ENCODE measurements around the gene STXBP5.
"Not testable (repeated sequence)": the region's sequence is repeated elsewhere in the genome, so short reads cannot be mapped to it uniquely, and the experiment has no call there.

Gene STXBP5

DNA sequence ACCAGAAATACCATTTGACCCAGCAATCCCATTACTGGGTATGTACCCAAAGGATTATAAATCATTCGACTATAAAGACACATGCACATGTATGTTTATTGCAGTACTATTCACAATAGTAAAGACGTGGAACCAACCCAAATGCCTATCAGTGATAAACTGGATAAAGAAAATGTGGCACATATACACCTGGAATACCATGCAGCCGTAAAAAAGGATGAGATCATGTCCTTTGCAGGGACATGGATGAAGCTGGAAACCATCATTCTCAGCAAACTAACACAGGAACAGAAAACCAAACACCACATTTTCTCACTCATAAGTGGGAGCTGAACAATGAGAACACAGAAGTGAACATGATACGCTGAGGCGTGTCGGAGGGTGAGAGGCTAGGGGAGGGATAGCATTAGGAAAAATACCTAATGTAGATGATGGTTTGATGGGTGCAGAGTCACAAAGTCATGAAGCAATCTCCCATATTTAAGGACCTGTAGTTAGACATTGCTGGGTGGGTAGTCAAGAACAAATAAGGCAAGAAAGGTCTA, 50.8 kb downstream of the STXBP5 start:
- DNase-seq, result not testable (repeated sequence)

DNA sequence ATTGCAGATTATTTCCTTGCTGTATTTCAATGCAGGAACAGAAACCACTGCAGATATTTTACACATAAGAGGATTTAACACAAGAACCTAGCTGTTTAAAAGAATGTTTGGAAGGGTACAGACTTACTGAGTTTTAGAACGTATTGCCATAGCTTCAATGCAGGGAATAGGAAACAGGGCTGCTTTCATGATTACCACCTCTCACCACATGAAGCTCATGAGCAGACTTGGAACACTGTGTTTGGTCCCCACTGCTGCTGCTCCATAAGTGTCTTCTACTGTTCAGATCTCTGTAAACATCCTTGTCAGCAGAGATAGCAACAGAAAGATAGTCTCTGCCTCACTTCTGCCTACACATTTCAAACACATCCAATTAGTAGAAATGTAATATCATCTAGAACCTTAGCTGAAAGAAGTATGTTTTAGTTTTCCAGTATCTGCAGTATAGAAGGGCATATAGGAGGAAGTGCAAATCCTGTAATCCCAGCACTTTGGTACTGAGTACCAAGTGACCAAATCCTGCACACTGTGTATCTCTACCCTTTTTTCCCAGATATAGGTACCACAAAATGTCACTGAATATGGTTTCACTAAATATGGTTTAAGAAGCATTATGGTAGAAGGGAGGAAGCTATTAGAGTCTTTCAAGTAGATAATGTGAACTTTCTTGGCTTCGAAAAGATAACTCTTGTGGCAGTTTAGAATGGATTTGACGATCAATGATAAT, 51.9 kb downstream of the STXBP5 start:
- DNase-seq, result no peak

DNA sequence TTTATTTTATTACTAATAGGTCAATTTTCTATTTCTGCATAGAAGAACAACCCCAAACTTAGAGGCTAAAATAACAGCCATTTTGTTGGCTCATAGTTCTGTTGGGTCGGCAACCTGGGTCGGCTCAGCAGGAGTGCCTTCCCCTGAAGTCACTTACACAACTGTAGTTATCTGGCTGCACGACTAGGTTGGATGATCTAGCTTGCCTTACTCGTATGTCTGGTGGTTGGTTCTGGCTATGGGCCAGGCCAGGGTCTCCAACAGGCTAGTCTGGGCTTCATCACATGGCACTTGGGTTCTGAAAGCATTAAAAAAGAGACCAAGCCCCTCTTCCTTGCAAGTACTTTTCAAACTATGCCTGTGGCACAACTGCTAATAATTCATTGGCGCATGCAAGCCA, 53.5 kb downstream of the STXBP5 start:
- no peak for DNase-seq

DNA sequence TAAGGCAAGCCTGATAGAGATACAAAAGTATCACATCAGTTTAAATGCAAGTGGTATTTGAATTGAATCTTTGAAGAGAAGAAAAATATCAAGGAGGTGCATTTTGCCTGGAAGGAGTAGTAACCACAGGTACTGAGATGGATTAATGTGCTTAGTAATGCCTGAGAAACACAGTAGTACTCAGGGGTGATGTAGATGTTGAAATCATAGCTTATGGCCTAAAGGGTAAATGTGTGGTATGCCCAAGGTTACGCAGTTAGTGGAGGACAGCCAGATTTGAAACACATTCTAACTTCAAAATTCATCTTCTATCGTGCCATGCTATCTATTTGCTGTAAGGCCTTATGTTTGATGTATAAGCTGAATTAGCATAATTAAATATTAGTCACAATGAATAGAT, 55.9 kb downstream of the STXBP5 start:
- no peak for DNase-seq

DNA sequence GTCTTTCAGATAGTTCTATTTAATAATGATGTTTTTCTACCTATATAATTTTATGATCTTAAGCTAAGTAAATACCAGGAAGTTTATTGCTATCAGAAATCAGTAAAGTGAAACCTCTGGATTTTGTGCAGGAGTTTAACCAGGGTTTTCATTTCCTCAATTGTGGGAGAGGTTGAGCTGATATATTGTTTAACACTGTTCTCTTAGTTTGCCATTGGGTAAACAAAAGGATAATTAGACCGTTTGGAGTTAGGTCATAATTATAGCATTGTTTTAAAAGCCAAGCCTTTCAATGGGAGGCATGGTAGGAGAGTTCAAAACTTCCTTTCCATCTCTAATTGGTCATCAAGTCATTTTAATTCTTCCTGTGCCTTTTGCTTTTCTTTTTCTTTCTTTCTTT, 58.7 kb downstream of the STXBP5 start:
- no peak for DNase-seq

DNA sequence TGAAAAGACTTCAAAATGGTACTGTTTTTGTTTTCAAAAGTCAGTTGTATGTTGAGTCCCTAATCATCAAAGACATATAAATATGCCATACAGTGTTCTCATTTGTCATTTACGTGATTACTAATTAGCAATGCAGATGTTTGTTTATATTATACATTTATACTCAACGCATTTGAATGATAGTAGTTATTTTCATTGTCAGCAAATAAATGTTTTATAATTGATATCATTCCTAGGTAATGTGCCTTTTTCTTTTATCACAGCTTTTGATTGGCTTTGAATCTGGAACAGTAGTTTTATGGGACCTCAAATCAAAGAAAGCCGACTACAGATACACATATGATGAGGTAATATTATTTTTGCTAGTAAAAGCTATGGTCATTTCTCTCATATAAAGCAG, 62.6 kb downstream of the STXBP5 start:
- no peak for DNase-seq

DNA sequence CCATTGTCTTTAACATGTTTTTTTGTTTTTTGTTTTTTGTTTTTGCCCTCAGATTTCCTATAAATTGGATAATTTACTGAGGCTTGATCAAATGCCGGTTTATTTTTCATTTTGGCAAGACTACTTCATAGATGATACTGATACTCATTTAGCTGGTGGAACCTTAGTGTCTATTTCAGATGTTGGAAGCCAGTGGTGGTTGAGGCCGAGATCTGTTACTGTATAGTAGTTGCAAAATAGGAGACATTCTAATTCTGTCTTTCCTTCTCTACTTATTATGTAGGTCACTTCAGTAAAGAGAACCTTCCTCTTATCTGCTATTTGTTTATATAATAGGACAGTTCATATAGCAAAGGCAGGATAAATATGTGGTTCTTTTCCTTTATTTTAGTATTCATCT, 63.4 kb downstream of the STXBP5 start:
- no peak for DNase-seq

DNA sequence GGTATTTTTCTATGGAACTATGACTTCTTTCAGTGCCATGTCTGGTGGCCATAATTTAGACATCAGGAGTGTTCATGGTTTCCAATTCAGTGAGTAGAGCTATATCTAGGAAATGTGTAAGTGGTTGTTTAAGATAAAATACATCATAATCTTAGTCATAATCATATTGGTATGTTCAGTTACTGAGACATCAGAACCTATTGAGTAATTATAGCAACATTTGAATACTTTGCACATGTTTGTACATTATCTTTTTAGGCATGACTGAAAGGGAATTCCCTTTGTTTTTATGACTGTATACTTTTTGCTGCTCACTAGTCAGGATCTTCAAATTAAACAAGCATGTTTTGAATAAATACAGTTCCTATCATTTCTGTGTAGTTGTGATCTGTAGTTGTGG, 64.0 kb downstream of the STXBP5 start:
- no peak for DNase-seq

DNA sequence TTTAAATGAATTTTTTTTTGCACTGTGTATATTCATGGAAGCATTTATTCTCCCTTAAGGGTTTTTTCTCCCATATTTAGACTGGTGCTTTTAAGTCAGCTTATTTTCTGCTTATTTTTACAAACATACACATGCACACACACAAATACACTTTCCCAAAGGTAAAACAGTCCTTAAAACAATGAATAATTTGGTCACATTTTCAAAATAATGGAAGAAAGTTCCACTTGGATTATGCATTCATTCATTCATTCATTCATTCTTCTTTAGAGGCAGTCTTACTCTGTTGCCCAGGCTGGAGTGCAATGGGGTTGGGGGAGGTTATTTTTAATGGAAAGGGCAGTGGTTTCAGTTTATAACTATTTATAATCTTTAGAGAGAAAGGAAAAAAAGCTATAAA, 69.8 kb downstream of the STXBP5 start:
- no peak for DNase-seq

DNA sequence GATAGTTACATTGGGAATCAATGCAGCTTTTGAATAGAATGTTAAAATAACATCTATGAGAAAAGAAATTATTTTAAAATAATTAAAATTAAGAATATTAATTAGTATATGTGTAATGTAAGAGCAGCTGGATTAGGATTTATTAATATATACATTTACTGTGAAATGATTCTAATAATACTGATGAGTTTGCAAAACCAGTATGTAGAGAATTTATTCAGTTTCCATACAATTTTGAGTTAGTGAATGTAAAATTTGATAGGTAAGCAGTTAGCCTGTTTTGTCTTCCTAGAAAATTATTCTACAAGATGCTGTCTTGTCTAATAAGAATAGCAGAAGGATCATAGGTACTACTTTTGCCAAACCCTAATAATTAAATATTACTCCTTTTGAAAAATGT, 70.6 kb downstream of the STXBP5 start:
- DNase-seq, result no peak

DNA sequence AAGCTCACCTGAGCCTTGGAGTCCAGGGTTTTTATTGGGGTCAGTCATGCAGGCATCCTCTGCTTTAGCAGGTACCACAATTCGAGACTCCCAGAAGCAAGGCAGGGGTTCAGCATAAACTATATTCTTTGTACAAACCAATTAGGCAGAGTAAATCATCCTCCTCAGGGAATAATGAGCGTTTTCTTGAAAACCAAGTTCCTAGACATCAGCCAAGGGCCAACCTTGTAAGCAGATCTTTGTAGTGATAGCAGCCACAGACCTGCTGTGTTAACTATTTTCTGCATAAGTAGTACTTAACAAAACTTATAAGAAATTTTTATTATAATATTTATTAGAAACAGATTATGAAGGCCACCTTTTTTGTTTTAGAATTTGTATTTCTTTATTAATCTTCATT, 74.7 kb downstream of the STXBP5 start:
- DNase-seq, result no peak

DNA sequence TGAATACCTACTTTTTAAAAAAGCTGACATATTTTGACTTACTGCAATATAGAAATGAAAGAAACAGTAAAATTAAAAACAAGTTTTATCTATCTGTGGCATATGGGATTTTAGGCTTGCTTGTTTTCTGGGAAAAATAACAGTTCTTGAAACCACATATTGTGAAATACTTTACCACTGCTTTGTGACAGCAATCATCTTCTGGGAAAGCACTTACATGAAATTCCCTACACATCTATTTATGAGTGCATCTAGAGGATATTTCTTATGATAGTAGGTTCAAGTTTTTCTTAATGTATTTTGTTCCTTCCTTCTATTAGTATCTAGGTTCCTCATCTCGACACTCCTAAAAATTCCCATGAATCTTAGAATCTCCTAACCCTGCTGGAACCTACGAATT, 75.2 kb downstream of the STXBP5 start:
- no peak for DNase-seq

DNA sequence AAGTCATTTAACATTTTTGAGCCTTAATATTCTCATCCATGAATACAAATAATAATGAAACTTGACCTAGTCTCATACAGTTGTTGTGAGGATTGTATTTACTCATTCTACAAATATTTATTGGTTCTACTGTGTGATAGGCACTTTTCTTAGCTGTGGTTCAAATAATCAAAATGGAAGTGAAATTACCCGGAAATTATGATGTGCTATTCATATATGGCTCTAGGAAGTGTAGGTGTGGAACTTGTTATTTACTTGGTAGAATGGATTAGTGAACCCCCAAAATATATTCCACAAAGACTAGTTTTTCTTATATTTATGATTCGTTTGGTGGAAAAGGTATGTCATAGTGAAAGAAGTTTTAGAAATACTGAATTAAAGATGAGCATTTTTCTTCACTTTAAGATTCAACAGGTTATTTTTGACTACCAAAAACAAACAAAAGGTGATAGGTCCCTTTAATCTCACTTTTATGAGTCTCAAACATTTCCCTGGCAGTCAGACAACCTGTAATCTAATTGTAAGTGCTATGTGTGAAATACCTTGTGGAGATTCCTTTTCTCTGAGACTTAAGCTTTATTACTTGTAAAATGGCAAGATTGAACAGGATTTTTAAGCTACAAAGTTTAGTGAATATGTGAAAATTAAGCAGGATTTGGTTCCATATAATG, 77.8 kb downstream of the STXBP5 start:
- no peak for DNase-seq

DNA sequence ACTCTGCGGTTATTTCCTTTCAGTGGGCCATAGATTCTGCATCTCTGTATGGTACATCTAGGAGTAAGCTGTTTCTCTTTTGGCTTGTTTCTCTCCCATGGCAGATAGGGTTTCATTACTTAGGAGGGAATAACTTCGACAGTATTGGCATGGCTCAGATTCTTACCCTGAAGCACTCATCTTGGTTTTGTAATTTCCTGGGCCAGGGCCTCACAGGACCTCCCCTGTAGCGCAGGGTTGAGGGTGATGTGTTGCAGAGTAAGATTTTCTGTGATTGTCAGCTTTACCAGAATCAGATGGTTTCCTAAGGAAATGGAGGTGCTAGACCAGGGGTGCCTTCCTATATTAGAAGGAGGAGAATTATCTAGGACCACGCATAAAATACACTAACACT, 78.3 kb downstream of the STXBP5 start:
- DNase-seq, result no peak

DNA sequence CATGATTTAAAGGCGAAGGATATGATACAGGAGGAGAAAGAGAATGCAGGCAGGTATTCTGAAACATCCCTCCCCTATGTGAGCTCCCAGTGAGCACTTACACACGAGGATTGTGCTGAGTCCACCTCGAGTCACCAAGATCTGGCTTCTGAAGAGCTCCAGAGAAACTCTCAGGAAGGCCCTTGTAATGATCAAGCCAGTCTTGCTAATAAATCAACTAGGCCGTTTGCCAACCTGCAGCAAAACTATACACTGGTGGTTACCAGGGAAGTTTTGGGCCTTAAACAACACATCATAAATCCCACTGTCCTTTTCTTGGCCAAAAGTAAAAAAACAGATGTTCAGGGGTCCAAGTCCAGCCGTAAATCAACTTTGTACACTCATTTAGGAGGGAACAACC, 79.2 kb downstream of the STXBP5 start:
- no peak for DNase-seq

DNA sequence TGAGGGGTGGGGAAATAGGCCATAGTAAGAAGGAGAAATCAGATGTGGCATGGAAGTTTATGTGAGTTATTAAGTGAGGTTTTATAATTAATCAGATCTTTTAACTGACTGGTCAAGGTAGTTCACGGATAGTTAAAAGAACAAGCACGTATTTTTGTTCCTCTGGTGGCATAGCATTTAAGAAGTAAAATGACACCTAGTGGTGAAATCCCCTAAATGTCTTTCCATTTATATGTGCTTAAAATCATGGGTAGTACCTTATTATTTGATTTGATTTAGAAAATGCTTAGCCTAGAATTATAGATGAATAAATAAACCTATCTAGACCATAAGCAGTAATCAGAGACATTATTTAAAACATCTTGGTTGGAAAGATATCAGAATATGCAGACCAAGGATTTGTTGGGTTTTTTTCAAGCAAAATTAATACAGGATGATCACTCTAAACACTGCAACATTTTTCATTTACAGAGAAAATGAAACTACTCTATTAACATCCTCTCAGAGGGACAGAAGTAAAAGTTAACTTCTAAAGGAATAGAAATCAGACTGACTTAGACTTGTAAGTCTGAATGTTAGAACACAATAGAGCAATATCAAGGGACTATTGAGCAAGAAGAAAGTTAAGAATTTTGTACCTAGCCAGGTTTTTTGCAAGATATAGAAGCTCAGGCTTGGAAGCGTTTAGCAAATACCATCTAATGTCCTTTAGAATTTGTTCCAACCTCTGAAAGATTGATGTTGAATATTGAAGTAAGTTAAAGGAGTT, 81.1 kb downstream of the STXBP5 start:
- DNase-seq, result no peak

DNA sequence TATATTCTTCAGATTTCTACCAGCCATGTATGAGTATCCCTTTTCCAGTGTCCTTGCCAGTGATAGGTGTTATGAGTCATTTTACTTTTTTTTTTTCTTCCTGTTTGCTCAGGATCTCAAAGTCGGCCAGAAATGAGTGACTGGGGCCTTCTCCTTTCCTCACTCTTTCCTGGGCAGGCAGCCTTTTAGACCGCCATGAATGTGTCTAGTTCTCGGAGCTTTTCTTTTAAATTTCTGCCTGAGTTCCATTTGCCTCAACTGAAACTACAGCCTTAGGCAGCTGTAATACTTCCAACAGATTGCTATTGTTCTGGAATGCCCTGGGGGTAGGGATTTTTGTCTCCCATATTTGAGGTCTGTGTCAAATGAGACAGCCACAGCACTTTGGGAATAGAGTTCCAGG, 83.7 kb downstream of the STXBP5 start:
- no peak for DNase-seq

DNA sequence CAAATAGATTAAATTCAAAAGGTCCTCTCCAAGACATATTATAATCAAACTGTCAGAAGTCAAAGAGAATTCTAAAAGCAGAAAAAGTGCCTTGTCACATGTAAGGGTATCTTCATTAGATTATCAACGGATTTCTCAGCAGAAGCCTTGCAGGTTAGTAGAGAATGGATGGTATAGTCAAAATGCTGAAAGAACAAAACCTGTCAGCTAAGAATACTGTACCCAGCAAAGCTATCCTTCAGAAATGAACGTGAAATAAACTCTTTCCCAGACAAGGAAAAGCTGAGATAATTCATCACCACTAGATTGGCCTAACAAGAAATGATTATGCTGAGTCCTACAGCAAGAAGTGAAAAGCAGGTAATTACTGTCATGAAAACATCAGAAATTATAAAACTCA, 92.9 kb downstream of the STXBP5 start:
- no peak for DNase-seq

DNA sequence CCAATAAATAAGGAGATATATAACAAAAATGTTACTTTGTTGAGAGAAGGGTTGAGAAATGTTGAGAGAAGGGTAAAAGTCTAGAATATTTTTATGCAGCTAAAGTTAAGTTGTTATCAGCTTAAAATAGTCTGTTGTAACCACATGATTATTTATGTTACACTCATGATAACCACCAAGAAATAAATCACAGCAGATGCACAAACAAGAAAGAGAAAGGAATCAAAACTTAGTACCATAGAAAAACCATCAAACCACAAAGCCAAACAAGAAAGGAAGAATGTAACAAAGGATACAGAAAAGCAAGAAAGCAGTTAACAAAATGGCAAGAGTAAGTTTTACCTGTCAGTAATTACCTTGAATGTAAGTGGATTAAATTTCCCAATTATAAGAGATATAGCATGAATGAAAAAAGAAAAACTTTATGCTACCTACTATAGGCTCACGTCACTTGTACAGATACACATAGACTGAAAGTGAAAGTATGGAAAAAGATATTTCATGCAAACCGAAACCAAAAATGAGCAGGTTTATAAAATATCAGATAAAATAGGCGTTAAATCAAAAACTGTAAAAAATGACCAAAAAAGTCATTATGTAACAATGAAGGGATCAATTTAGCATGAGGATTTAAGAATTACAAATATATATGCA, 93.6 kb downstream of the STXBP5 start:
- DNase-seq, result no peak

DNA sequence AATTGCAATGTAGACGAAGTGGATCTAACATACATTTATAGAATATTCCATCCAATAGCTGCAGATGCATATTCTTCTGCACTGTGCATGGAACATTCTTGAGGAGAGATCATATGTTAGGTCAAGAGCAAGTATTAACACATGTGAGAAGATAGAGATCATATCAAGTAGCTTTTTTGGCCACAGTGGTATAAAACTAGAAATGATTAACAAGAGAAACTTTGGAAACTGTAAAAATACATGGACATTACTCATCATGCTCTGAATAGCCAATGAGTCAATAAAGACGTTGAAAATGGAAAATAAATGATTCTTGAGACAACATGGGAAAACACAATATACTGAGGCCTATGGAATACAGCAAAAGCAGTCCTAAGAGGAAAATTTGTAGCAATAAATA, 94.2 kb downstream of the STXBP5 start:
- DNase-seq, result no peak

DNA sequence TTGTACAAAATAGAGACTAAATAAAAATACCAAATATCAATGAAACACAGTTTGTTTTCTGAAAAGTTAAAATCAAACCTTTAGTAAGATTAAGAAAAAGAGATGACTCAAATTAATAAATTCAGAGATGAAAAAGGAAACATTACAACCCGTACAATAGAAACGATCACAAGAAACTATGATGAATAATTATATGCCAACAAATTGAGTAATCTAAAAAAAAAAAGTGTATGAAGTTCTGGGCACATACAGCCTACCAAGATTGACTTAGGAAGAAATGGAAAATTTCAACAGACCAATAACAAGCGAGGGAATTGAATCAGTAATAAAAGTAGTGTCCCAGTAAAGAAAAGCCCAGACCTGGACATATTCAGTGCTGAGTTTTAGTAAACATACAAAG, 94.8 kb downstream of the STXBP5 start:
- DNase-seq, result no peak

DNA sequence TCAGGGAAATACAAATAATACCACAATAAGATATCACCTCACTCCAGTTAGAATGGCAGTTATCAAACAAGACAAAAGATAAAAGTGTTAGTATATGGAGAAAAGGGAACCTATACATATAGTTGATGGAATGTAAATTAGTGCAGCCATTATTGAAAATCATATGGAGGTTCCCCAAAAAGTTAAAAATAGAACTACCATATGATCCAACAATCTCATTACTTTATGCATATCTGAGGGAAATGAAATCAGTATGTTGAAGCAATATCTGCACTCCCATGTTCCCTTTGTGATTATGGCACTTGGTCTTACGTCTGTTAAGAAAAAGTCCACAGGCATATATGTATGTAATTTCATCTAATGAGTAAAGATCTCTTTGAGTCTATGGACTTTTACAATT, 96.9 kb downstream of the STXBP5 start:
- DNase-seq, result no peak

DNA sequence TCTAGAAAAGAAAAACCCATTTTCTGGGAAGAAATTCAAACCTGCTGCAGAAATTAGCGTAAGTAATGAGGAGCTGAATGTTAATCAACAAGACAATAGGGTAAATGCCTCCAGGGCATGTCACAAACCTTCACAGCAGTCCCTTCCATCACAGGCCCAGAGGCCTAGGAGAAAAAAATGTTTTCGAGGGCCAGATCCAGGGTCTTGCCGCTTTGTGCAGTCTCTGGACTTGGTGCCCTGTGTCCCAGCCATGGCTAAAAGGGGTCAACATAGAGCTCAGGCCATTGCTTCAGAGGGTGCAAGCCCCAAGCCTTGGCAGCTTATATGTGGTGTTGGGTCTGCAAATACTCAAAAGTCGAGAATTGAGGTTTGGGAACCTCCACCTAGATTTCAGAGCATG, 99.8 kb downstream of the STXBP5 start:
- no peak for DNase-seq

All from DMS79 (cell line).